Activated naive CD4-positive, alpha-beta T cell treated with anti-CD3 and anti-CD28 coated beads, Interleukin-2, amount 50 U/mL, for 24 hours (primary cell): ENCODE data around the gene PSTPIP1.
A peak's percentile ranks its signal among the peaks of the same experiment; 100 is the strongest.

Experiments
- H3K27ac Mint-ChIP-seq: one replicate; pipeline ENCODE4 v1.8.0; 2021; ENCODE audit warnings: mild to moderate bottlenecking, mixed read lengths
- H3K27me3 Mint-ChIP-seq: one replicate; pipeline ENCODE4 v1.8.0; 2021; ENCODE audit warnings: mixed read lengths
- H3K36me3 Mint-ChIP-seq: one replicate; pipeline ENCODE4 v1.8.0; 2021; ENCODE audit warnings: mixed read lengths
- H3K4me1 Mint-ChIP-seq: one replicate; pipeline ENCODE4 v1.8.0; 2021; ENCODE audit warnings: mixed read lengths
- H3K4me3 Mint-ChIP-seq: one replicate; pipeline ENCODE4 v1.8.0; 2021; ENCODE audit warnings: mild to moderate bottlenecking, mixed read lengths
- H3K9me3 Mint-ChIP-seq: one replicate; pipeline ENCODE4 v1.8.0; 2021; ENCODE audit warnings: mixed read lengths

Gene PSTPIP1

DNA sequence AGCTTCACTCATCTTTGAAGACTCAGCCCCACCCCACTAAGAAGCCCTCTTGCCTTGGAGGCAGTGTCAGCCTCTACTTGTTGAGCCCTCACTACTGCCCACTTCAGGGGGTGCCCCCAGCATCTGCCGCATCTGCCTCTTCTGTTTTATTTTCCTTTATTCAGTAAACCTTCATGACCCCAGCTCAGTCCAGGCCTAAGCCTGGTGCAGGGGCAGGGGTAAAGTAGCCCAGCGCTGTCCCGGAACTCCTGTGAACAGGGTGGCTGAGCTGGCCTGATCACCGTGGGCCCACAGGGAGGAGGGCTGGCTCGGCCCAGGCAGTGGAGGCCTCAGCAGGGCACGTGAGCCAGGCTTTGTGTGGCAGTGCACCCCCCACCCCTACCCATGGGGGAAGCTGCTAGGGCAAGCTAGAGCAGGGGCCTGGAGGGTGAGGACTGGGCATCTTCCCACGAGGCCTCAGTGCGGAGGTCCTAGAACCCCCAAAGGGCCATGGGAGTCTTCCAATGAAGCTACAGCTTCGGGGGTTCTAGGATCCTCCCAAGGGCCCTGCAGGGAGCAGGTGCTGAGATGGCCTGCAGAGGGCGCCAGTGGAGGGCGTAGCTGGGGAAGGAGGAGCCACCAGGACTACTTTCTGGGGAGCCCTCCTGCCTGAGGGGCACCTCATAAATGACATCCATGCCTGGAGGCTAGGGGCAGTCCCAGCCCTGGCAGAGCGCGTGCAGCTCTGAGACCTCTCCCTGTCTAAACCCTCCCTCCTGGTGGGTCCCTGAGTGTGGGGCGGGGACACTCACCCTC, 40.0 kb downstream of the PSTPIP1 start:
- H3K27me3 Mint-ChIP-seq: no peaks in the 10 kb centered on the region
- peaks cover 8% of the 10 kb centered on the region for H3K36me3 Mint-ChIP-seq
- no peaks in the 10 kb centered on the region for H3K9me3 Mint-ChIP-seq
- H3K27ac Mint-ChIP-seq: peak overlapping the region; percentile 76
- H3K4me3 Mint-ChIP-seq: no peak overlapping the region
- H3K4me1 Mint-ChIP-seq: no peaks in the 10 kb centered on the region

DNA sequence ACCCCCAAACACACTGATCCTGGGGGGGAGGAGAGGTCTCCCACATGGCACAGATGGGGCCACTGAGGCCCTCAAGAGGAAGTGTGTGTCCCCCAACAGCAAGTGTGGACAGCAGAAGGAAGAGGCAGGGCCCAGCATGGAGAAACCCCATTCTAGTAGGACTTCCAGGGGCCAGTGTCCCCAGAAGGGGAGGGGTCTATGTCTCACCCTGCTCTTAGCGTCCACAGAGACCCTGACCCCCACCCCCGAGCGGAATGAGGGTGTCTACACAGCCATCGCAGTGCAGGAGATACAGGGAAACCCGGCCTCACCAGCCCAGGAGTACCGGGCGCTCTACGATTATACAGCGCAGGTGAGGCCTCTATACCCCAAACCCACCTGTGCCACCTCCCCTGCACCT, 40.7 kb downstream of the PSTPIP1 start:
- Mint-ChIP-seq H3K36me3 (peaks cover 9% of the 10 kb centered on the region), H3K4me3 (no peak overlapping the region), H3K4me1 (no peaks in the 10 kb centered on the region), H3K27ac (peak overlapping the region; percentile 41), H3K9me3 (no peaks in the 10 kb centered on the region), H3K27me3 (no peaks in the 10 kb centered on the region)

DNA sequence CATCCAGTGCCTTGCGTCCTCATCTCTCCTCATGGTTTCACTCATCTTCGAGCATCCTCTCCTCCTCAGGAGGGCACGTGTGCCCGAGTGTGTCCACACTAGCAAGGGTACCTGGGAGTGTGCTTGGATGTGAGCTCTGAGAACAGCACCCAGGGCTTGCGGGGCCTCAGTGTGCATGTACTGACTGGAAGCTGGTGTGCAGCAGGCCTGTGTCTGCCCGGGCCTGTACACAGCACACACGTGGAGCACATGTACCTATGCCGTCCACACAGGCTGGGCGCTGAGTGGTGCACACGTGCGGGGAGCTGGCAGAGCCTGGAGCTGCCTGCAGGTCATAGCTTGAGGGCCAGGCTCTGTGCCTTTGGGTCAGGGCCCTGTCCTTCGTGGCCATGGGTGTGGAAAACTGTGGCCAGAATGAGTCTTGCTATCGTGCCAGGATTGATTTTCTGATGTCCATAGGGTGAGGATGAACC, 41.1 kb downstream of the PSTPIP1 start:
- H3K4me3 Mint-ChIP-seq: no peak overlapping the region
- no peaks in the 10 kb centered on the region for H3K9me3 Mint-ChIP-seq
- peaks cover 13% of the 10 kb centered on the region for H3K36me3 Mint-ChIP-seq
- H3K27me3 Mint-ChIP-seq: no peaks in the 10 kb centered on the region
- no peak overlapping the region for H3K27ac Mint-ChIP-seq
- no peaks in the 10 kb centered on the region for H3K4me1 Mint-ChIP-seq

DNA sequence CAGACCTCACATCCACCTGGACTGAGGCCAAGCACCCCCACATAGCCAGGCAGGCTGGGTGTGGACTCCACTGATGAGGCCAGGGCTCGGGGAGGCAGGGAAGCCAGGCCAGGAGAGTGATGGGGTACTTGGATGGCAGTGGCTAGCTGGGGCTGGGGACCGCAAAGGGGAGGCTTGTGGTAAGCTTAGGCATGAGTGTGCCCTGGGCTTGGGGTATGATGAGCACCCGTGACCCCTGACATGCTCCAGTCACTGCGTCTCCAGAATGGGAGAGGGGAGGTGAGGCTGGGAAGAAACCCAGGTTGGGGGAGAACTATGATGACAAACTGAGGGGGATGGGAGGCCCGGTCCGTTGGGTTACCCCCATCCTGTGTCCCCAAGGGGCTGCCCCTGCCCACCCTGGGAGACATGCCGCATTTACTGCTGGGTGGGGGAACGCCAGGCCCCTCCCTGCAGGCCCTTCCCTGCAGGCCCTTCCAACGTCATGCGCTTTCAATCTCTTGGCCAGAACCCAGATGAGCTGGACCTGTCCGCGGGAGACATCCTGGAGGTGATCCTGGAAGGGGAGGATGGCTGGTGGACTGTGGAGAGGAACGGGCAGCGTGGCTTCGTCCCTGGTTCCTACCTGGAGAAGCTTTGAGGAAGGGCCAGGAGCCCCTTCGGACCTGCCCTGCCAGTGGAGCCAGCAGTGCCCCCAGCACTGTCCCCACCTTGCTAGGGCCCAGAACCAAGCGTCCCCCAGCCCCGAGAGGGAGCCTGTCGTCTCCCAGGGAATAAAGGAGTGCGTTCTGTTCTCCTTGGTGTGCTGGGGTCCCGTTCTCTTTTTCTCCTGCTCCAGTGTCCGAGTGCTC, 41.8 kb downstream of the PSTPIP1 start:
- Mint-ChIP-seq H3K9me3 (no peaks in the 10 kb centered on the region), H3K27me3 (no peaks in the 10 kb centered on the region), H3K4me3 (no peak overlapping the region), H3K4me1 (peaks cover 3% of the 10 kb centered on the region), H3K27ac (peak overlapping the region; percentile 82), H3K36me3 (peaks cover 14% of the 10 kb centered on the region)

DNA sequence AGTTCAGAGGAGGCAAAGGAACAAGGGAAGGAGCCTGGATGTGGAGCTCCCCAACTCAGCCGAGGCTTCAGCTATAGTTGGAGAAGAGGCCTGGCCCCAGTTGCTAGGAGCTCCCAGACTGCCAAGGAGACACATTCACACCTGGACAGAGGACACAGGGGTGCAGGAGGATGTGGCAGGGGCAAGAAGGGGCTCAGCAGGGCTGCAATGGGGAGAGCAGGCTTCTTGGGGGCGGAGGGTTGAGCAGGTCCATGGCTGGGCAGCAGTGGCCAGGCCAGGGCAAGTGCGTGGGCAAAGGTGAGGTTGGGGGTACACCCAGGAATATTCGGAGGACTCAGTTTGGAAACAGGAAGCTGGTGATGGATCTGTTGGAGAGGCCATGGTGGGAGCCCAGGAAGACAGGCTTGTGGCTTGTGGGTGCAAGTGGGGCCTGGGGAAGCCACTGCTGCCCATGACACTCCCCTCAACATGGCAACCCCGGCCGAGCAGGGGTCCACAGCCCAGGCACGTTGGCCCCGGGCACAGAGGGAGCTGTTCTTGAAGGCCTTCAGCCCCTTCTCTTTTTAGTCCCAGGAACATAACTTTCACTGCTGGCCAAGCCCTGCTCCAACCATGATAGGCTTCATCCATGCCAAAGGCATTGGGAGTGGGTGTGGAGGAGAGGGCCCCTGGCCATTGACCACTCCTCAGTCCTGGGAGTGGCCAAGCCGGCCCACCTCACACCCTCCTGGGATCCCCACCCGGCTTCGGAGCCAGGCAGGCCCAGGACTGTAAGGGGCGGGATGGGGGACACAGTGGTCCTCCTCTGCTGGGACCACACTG, 42.7 kb downstream of the PSTPIP1 start:
- H3K9me3 Mint-ChIP-seq: no peaks in the 10 kb centered on the region
- no peaks in the 10 kb centered on the region for H3K27me3 Mint-ChIP-seq
- H3K36me3 Mint-ChIP-seq: peaks cover 14% of the 10 kb centered on the region
- peaks cover 5% of the 10 kb centered on the region for H3K4me1 Mint-ChIP-seq
- H3K4me3 Mint-ChIP-seq: no peak overlapping the region
- peak overlapping the region; percentile 82 for H3K27ac Mint-ChIP-seq

DNA sequence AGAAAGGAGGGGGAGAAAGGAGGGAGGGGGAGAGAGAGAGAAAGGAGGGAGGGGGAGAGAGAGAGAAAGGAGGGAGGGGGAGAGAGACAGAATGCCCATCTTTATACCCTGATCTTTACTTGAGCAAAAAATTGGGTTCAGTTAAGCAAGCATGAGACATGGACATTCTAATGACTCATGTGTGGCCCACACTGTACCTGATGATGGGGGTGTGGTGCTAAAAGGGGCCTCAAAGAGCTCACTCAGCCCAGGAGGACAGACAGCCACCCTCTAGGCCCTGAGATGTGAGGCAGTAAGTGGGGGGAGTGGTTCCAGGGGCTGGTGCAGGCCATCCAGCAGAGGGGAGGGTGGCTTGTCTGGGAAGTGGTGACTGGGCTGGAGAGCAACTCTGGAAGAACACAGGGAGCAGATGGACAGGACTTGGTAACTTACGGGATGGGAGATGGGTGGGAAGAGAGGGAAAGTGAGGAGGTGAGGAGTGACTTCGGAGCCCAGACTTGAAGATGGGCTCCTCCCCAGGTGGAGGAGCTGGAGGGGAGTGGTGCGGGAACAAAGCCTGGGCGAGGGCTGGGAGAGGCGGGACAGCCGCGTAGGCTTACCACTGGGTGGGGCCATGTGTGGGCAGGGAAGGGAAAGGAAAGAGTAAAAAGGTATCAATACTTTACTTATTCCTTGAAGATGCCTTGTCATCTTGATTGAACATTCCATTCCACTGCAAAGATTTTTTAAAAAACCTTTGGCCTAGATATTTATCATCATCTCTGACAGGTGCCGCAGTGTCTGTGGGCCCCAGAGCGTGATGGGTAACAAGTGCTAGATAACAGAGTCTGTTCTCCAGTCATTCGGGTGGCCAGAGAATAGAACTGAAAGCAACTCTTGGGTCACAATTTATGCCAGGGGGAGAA, 43.6 kb downstream of the PSTPIP1 start:
- Mint-ChIP-seq H3K4me3 (no peak overlapping the region), H3K9me3 (no peaks in the 10 kb centered on the region), H3K4me1 (peaks cover 5% of the 10 kb centered on the region), H3K27ac (no peak overlapping the region), H3K36me3 (peaks cover 18% of the 10 kb centered on the region), H3K27me3 (no peaks in the 10 kb centered on the region)

DNA sequence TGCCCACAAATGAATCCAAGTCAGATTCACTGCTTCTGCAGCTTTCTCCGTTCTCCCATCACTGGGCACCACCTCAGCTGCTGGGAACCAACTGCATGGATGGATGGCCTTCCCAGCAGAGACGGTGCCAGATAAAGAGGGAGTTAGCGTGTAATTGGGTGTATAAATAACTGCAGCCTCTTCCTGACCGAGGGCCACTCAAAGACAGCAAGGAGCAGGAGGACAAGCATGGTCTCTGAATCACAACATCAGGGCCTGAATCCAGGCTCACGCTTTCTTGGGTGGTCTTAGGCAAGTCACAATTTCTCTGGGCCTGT, 44.2 kb downstream of the PSTPIP1 start:
- no peak overlapping the region for H3K27ac Mint-ChIP-seq
- H3K27me3 Mint-ChIP-seq: no peaks in the 10 kb centered on the region
- H3K9me3 Mint-ChIP-seq: no peaks in the 10 kb centered on the region
- H3K36me3 Mint-ChIP-seq: peaks cover 20% of the 10 kb centered on the region
- peaks cover 5% of the 10 kb centered on the region for H3K4me1 Mint-ChIP-seq
- no peak overlapping the region for H3K4me3 Mint-ChIP-seq

DNA sequence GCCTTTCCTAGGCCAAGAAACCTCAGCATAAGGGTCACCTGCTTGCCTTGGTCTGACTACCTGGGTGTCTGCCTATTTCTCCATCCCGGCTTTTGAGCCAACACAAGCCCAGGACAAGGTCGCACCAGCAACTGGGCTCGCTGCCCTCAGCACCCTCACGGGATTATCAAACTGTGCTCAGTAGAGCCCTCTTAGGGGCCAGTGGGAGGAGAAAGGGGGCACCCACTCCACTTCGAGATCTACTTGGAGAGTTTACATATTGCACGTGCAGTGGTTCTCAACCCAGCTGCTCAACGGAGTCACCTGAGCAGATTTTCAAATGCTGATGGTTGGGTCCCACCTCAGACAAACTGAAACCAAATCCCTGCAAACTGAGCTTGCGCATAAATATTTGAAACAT, 44.9 kb downstream of the PSTPIP1 start:
- no peak overlapping the region for H3K4me3 Mint-ChIP-seq
- H3K36me3 Mint-ChIP-seq: peaks cover 20% of the 10 kb centered on the region
- no peaks in the 10 kb centered on the region for H3K9me3 Mint-ChIP-seq
- no peak overlapping the region for H3K27ac Mint-ChIP-seq
- peaks cover 5% of the 10 kb centered on the region for H3K4me1 Mint-ChIP-seq
- H3K27me3 Mint-ChIP-seq: no peaks in the 10 kb centered on the region

DNA sequence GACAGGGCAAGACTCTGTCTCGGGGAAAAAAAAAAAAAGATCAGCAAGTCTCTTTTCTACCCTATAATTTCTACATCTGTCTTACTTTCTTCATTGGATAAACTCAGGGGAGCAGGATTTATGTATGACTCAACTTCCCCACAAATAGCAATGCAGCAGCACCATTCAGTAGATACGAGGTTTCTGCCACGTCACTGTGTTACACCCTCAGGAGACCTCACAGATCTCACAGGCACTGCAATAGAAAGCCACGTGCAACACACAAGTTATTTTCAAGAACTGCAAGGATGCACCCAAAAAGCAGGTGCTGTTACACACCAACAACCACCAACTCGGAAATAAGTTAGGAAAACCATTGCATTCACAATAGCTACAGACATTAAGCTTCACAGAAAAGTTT, 45.7 kb downstream of the PSTPIP1 start:
- H3K36me3 Mint-ChIP-seq: peaks cover 28% of the 10 kb centered on the region
- H3K27me3 Mint-ChIP-seq: no peaks in the 10 kb centered on the region
- H3K9me3 Mint-ChIP-seq: no peaks in the 10 kb centered on the region
- H3K4me3 Mint-ChIP-seq: no peak overlapping the region
- H3K4me1 Mint-ChIP-seq: peaks cover 10% of the 10 kb centered on the region
- H3K27ac Mint-ChIP-seq: peak overlapping the region; percentile 85

DNA sequence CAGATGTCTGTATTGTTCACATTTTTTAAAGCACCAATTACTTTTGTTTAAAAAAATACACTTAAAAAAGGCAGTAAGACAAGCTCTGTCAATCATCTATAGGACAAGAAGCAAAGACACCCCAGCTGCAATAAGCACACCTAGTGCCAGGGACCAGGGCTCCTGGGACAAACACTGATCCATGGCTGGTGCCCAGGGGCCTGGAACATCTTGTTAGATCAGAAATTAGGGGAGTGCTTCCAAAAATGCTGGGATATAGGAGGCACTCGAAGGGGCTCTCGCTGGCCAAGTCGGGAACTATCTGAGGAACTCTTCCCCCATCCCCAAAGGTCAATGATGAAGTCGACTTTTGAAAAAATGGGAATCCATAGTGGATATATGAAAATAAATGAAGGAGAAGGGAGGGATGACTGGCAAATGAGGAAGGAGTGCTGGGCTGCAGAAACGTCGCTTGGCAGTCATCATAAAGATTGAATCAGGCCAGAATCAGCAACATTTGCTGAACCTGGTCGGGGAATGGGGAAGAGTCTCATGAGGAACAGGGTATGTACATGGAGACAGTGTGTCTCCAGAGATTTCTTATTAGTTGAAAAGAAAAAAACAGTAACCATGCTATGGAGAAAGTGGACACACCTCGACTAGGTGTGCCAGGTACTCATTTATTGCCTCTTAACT, 47.5 kb downstream of the PSTPIP1 start:
- Mint-ChIP-seq H3K4me3 (no peak overlapping the region), H3K4me1 (peaks cover 10% of the 10 kb centered on the region), H3K36me3 (peaks cover 28% of the 10 kb centered on the region), H3K9me3 (no peaks in the 10 kb centered on the region), H3K27ac (peak overlapping the region; percentile 44), H3K27me3 (no peaks in the 10 kb centered on the region)

DNA sequence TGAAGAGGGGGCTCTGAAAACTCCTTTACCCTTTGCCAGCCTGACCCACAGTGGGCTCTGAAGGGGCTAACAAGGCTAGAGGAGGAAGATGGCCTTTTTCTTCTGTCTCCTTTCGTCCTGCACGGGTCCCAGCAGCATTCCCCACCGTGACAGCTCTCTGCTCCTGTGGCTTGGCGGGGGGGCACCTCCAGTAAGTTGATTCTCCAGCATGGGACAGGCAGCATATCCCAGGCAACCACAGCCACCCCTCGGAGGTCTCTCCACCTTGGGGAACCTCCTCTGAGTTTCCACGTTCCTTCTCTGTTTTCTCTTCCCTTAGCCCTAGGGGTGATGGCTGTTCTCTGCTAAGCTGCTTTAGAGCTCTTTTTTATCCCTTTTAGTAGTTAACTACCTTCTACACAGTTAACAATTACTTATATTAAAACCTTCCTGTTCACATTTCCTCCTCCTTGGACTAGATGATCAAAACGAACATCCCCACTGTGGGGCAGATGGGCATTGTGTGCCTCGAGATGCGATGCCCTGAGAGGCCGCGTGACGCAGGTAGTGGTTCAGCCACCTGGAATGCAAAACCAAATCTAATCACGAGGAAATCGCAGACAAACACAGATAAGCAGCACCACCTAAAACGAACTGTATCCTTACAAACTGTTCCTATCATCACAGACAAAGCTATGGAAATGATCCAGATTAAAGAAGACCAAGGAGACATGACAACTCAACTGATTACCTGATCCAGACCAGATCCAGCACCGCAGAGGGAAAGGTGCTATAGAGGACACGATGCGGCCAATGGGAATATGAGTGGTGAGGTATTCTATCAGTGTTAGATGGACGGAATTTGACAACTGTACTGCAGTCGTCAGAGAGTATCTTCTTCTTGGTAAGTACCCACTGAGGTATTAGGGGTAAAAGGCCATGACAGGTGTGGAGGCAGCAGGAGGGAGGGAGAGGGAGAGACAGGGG, 48.3 kb downstream of the PSTPIP1 start:
- no peak overlapping the region for H3K27ac Mint-ChIP-seq
- H3K9me3 Mint-ChIP-seq: no peaks in the 10 kb centered on the region
- peaks cover 28% of the 10 kb centered on the region for H3K36me3 Mint-ChIP-seq
- H3K27me3 Mint-ChIP-seq: no peaks in the 10 kb centered on the region
- no peak overlapping the region for H3K4me3 Mint-ChIP-seq
- H3K4me1 Mint-ChIP-seq: peaks cover 10% of the 10 kb centered on the region

DNA sequence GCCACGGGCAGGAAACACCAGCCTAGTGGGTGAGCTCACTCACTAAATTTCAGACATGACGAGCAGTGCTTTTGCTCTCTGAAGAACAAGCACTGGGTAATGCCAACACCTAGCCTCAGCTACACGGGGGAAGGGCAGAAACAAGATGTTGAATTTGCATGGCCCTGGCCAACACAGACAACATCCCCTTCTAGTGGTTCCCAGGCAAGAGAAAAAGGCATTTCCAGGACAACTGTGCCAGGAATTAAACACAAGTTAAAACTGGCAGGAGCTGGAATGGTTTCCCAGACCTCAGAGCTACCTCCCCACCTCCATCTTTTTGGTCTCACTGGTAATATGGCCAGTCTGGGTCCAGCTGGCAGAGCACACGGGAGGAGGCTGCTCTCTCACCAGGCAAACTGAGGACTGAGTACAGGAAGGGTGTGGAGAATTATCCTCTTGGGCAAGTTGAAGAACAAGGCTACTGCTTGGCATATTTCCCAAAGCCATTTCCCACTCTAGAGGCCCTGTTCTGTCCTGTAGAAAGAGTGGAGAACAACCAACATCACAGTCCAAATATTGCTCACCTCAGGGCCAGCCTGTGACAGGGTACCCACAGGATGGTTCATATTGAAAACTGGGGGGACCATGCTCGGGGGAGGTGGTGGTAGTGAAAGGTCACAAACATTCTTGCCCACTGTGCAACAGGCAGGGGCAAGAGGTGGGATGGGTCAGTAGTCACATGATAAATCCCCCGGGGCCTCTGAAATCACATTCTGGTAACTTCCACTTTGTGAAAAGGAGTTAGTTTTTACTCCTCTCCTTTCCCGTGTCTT, 49.5 kb downstream of the PSTPIP1 start:
- peaks cover 10% of the 10 kb centered on the region for H3K4me1 Mint-ChIP-seq
- H3K36me3 Mint-ChIP-seq: peaks cover 31% of the 10 kb centered on the region
- peak overlapping the region; percentile 79 for H3K27ac Mint-ChIP-seq
- H3K9me3 Mint-ChIP-seq: no peaks in the 10 kb centered on the region
- H3K4me3 Mint-ChIP-seq: no peak overlapping the region
- no peaks in the 10 kb centered on the region for H3K27me3 Mint-ChIP-seq

DNA sequence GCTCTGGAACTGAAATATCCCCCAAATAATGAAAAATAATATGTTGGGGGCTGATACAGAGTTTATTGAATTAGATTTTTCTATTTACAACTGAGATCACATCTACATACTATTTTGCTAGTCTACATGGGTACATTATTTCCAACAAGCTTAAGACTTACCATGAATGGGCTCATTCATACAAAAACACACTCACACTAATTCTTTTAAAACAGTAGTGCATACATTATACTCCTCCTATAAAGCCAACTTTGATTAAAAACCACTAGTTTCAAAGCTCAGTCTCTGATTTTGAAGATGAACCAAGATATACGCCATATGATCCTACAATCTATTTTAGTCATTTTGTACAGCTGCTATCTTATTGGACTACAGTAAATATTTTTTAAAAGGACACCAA, 51.1 kb downstream of the PSTPIP1 start:
- no peaks in the 10 kb centered on the region for H3K9me3 Mint-ChIP-seq
- peaks cover 10% of the 10 kb centered on the region for H3K4me1 Mint-ChIP-seq
- H3K36me3 Mint-ChIP-seq: peaks cover 28% of the 10 kb centered on the region
- no peaks in the 10 kb centered on the region for H3K27me3 Mint-ChIP-seq
- H3K4me3 Mint-ChIP-seq: no peak overlapping the region
- H3K27ac Mint-ChIP-seq: no peak overlapping the region
